GM12878 (cell line): ENCODE measurements around the gene ACKR2. TPM values are rescaled to one million over a fixed set of nuclear protein-coding genes. Genes with fewer than 3 reads are reported as not detected.

ENCODE experiments used
- ATAC-seq: fragments of 200-7000 bp; cut with Tn5 transposase; 3 replicates; pipeline ENCODE4 v1.9.1; 2020; ENCODE audit warnings: mild to moderate bottlenecking, moderate library complexity
- BruUV-seq: library from RNA; stranded (reverse); fragments of 400-500 nt; replicated peaks from 2 replicates; lab custom pipeline; 2021; lab: Mats Ljungman, UMichigan
- CTCF ChIA-PET: fragments of 300-600 bp; sonication (Branson Sonifier 250); formaldehyde crosslinking; extraction: SDS; loops from one replicate; lab custom pipeline; 2021; ENCODE audit warnings: inconsistent platforms; lab: Yijun Ruan, JAX
- POLR2A ChIA-PET: fragments of 350-600 bp; formaldehyde crosslinking; extraction: SDS; loops from one replicate; lab custom pipeline; 2021; ENCODE audit warnings: inconsistent platforms; lab: Charles Lee
- RAD21 ChIA-PET: fragments of 300-600 bp; sonication (Branson Sonifier 250); formaldehyde crosslinking; loops from one replicate; lab custom pipeline; 2023; ENCODE audit warnings: antibody characterized with exemption; ENCODE audit not compliant: unreplicated experiment; lab: Charles Lee
- SMC1A ChIA-PET: fragments of 300-600 bp; sonication (Branson Sonifier 250); formaldehyde crosslinking; loops from one replicate; lab custom pipeline; 2023; ENCODE audit not compliant: unreplicated experiment, uncharacterized antibody; lab: Charles Lee
- DNase-seq: peaks from one replicate; pipeline ENCODE4 v3.0.0-alpha.2; 2011; ENCODE audit warnings: low read depth, low spot score
- FAIRE-seq: peaks from 3 replicates; lab custom pipeline; 2011; peaks lifted over from hg19 to GRCh38; lab: Jason Lieb, UNC
- H2AFZ ChIP-seq: 2 replicates; pipeline ENCODE4 v1.6.0; 2011; ENCODE audit warnings: low read depth, low read length, control low read depth; ENCODE audit not compliant: control insufficient read depth
- H3K27ac ChIP-seq: 2 replicates; pipeline ENCODE4 v1.5.1; 2011; ENCODE audit warnings: control low read depth; ENCODE audit not compliant: control insufficient read depth, insufficient read depth
- H3K27me3 ChIP-seq, 2 experiments: replicated peaks in 1 of 2; 2 replicates each; pipeline versions ENCODE4 v1.6.0 to v1.6.1; 2011; ENCODE audit warnings: low read length in 1 of 2; ENCODE audit not compliant: control insufficient read depth in 2 of 2, insufficient read depth in 2 of 2
- H3K36me3 ChIP-seq, 2 experiments: 2 replicates each; pipeline ENCODE4 v1.5.1; 2011; ENCODE audit warnings: low read length in 1 of 2; ENCODE audit not compliant: control insufficient read depth in 2 of 2, insufficient read depth in 2 of 2
- H3K4me1 ChIP-seq: 2 replicates; pipeline ENCODE4 v1.6.1; 2011; ENCODE audit warnings: mild to moderate bottlenecking, low read length, moderate library complexity, mixed read lengths; ENCODE audit not compliant: control insufficient read depth, insufficient read depth
- H3K4me2 ChIP-seq: 2 replicates; pipeline ENCODE4 v1.6.0; 2011; ENCODE audit warnings: control low read depth; ENCODE audit not compliant: control insufficient read depth, insufficient read depth
- H3K4me3 ChIP-seq: fragments of 200-600 bp; sonication (generic); 2 replicates; pipeline ENCODE4 v1.5.1; 2016
- H3K79me2 ChIP-seq: 2 replicates; pipeline ENCODE4 v1.6.0; 2011; ENCODE audit warnings: low read length; ENCODE audit not compliant: control insufficient read depth, insufficient read depth
- H3K9ac ChIP-seq: 2 replicates; pipeline ENCODE4 v1.8.0; 2011; ENCODE audit warnings: low read length, control low read depth, mixed read lengths; ENCODE audit not compliant: control insufficient read depth, insufficient read depth
- H3K9me3 ChIP-seq: replicated peaks from 3 replicates; pipeline ENCODE4 v1.5.1; 2011; ENCODE audit warnings: mild to moderate bottlenecking, low read length; ENCODE audit not compliant: control insufficient read depth, insufficient read depth
- H4K20me1 ChIP-seq: 2 replicates; pipeline ENCODE4 v1.6.0; 2011; ENCODE audit not compliant: control insufficient read depth, insufficient read depth
- ESRRA ChIP-seq: IDR thresholded peaks from 2 replicates; pipeline ENCODE4 v1.6.1; 2012; ENCODE audit warnings: mild to moderate bottlenecking, low read length, improper control_type of control experiment
- NR2C1 ChIP-seq: fragments of 450-650 bp; IDR thresholded peaks from 2 replicates; pipeline ENCODE4 v1.6.1; 2017; ENCODE audit warnings: antibody characterized with exemption, mild to moderate bottlenecking, moderate library complexity
- POLR2AphosphoS5 ChIP-seq: IDR thresholded peaks from 2 replicates; pipeline ENCODE4 v1.6.1; 2011; ENCODE audit warnings: mild to moderate bottlenecking, low read length, inconsistent platforms
- RELA ChIP-seq: fragments of 450-650 bp; IDR thresholded peaks from 2 replicates; pipeline ENCODE4 v1.8.0; 2014; ENCODE audit warnings: borderline replicate concordance; ENCODE audit not compliant: partially characterized antibody
- SPI1 ChIP-seq: IDR thresholded peaks from 2 replicates; pipeline ENCODE4 v1.6.1; 2011; ENCODE audit warnings: low read depth, mild to moderate bottlenecking, low read length, moderate library complexity, borderline replicate concordance; ENCODE audit not compliant: insufficient read depth
- SUZ12 ChIP-seq: fragments of 200-600 bp; sonication (generic); IDR thresholded peaks from one replicate; pipeline ENCODE4 v1.6.1; 2018; ENCODE audit warnings: antibody characterized with exemption, mild to moderate bottlenecking; ENCODE audit not compliant: unreplicated experiment
- WGBS: methylation state at CpG from one replicate; pipeline ENCODE4 v1.1.6; 2016; ENCODE audit warnings: low lambda C conversion rate; ENCODE audit not compliant: insufficient replicate concordance, insufficient coverage; ENCODE audit errors: missing lambda C conversion rate; 5-methylcytosine and 5-hydroxymethylcytosine counted together
- in situ Hi-C: fragments of 300-500 bp; cut with MboI; formaldehyde crosslinking; loops from 9 replicates; pipeline ENCODE4 v1.14.3; 2018; ENCODE audit warnings: mixed read lengths
- intact Hi-C: fragments of 100-400 bp; cut with micrococcal nuclease; formaldehyde crosslinking; loops from one replicate; pipeline ENCODE4 v1.14.2; 2022; ENCODE audit not compliant: unreplicated experiment
- polyA plus RNA-seq, 11 experiments: library from polyadenylated mRNA; depleted of rRNA in 4 of 11; unstranded in 6 of 11; stranded (reverse) in 5 of 11; fragments of >200 nt; fragmentation: Nextera tagmentation in 4 of 11; fragmentation: Illumina TruSeq in 1 of 11; extraction: Ambion mirVana in 4 of 11; extraction: Trizol in 1 of 11; gene quantifications; 1 replicate in 1 of 11; 2 replicates in 10 of 11; pipeline versions ENCODE4 v1.2.1 to v1.2.3, GENCODE V29; 2011 to 2016; ENCODE audit warnings: inconsistent platforms in 2 of 11, missing spikeins in 2 of 11, low read depth in 1 of 11
- total RNA-seq, 4 experiments: library from RNA; depleted of rRNA in 3 of 4; stranded (reverse); fragments of >200 nt in 3 of 4; fragmentation: Illumina TruSeq in 1 of 4; extraction: Trizol in 1 of 4; gene quantifications; 2 replicates each; pipeline versions ENCODE4 v1.2.1 to v1.2.3, GENCODE V29; 2013 to 2021
- TF ChIP-seq, protein P1 (sequence below): fragments of 450-650 bp; IDR thresholded peaks from 2 replicates; pipeline ENCODE4 v1.6.1; 2016; ENCODE audit warnings: mild to moderate bottlenecking, moderate library complexity, borderline replicate concordance
- TF ChIP-seq, protein P2 (sequence below): fragments of 450-650 bp; conservative IDR thresholded peaks from 2 replicates; pipeline ENCODE4 v1.6.1; 2017; ENCODE audit warnings: mild to moderate bottlenecking, moderate library complexity

ACKR2 gene
- total and polyA plus RNA-seq, 10 of the 15 experiments (the other 5 are each of a cell fraction or from before 2014, with no cell fraction given), result 0.05 to 0.91 (median 0.23) TPM; not detected in 2

DNA sequence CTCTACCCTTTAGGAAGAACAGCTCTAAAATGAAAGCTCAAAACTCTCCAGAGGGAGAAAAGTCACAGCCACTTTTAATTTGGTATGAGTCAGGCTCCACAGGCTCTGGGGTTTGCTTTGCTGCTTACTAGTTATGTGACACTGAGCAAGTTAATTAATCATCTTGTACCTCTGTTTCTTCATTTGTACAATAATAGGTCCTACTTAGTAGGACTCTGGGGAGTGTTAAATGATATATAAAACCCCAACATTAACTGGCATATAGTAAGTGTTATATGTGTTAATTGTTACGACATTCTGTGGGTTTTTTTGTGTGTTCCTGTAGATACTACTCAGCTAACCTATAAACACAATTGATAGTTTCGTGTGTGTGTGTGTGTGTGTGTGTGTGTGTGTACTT is 6.6 kb downstream of the ACKR2 start (continued):
- TF ChIP-seq, protein P1, sequence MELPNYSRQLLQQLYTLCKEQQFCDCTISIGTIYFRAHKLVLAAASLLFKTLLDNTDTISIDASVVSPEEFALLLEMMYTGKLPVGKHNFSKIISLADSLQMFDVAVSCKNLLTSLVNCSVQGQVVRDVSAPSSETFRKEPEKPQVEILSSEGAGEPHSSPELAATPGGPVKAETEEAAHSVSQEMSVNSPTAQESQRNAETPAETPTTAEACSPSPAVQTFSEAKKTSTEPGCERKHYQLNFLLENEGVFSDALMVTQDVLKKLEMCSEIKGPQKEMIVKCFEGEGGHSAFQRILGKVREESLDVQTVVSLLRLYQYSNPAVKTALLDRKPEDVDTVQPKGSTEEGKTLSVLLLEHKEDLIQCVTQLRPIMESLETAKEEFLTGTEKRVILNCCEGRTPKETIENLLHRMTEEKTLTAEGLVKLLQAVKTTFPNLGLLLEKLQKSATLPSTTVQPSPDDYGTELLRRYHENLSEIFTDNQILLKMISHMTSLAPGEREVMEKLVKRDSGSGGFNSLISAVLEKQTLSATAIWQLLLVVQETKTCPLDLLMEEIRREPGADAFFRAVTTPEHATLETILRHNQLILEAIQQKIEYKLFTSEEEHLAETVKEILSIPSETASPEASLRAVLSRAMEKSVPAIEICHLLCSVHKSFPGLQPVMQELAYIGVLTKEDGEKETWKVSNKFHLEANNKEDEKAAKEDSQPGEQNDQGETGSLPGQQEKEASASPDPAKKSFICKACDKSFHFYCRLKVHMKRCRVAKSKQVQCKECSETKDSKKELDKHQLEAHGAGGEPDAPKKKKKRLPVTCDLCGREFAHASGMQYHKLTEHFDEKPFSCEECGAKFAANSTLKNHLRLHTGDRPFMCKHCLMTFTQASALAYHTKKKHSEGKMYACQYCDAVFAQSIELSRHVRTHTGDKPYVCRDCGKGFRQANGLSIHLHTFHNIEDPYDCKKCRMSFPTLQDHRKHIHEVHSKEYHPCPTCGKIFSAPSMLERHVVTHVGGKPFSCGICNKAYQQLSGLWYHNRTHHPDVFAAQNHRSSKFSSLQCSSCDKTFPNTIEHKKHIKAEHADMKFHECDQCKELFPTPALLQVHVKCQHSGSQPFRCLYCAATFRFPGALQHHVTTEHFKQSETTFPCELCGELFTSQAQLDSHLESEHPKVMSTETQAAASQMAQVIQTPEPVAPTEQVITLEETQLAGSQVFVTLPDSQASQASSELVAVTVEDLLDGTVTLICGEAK, result no peak
- TF ChIP-seq, all 136 proteins: peak for 0

DNA sequence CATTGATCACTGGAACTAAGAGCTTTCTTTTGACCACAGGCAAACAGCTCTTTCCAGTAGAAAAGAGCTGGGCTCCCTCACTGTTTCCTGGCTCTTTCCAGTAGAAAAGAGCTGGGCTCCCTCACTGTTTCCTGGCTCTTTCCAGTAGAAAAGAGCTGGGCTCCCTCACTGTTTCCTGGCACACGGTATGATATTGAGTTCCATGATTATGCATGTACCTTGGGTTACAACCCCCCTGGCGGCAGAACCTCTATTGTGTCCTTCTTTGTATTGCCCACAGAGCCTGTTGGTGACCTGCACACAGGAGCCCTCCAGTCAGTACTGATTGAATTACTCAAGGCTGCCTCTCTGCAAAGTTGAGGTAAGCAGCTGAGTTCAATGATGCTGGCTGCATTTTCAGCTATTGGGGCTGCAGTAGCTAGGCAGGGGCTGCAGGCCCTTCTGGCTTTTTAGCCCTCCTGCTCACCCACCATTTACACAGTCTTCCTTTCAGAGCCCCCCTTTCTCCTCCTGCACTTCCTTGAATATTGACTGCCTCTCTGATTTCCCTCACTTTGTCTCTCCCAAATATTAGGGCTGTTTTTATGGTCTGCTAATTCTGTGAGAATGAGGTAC is 10.2 kb downstream of the ACKR2 start:
- Histone ChIP-seq H3K27me3 (0 out of 4 replicates have a peak, but pooled peaks cover 0 to 2% of the 10 kb centered on the region in 2 experiments), H3K9ac (no peak overlapping the region), H4K20me1 (no peaks in the 10 kb centered on the region), H3K36me3 (no peaks in the 10 kb centered on the region), H2AFZ (no peak overlapping the region), H3K9me3 (no peaks in the 10 kb centered on the region), H3K4me1 (no peaks in the 10 kb centered on the region), H3K27ac (no peak overlapping the region), H3K4me2 (no peak overlapping the region), H3K79me2 (no peaks in the 10 kb centered on the region), H3K4me3 (no peak overlapping the region)
- intact Hi-C loops (no loop called here), in situ Hi-C loops (no loop called here)
- CTCF ChIA-PET, result interaction anchor here (0.7 to 3.5 kb wide), 5 partner anchors 13 to 40 kb away, joined by 3 to 16 read pairs (median 3); partner anchors contain the start of gene HIGD1A
- POLR2A ChIA-PET, result no interaction called here
- no peak for FAIRE-seq
- BruUV-seq, result no TSS peak
- ATAC-seq, result peak; percentile 63
- RAD21 ChIA-PET, result no interaction called here
- SMC1A ChIA-PET, result interaction anchor here (0.9 to 2.0 kb wide), 3 partner anchors 10 to 20 kb away, joined by 3 to 6 read pairs (median 3); partner anchors contain the start of gene ACKR2
- DNase-seq, result no peak
- WGBS, result 37% methylated on average over 2 of the region's 2 CpGs
- TF ChIP-seq ESRRA (no peak), RELA (no peak), SPI1 (no peak), NR2C1 (no peak), SUZ12 (no peak), POLR2AphosphoS5 (no peak)
- TF ChIP-seq, protein P1, result no peak
- TF ChIP-seq, protein P2, sequence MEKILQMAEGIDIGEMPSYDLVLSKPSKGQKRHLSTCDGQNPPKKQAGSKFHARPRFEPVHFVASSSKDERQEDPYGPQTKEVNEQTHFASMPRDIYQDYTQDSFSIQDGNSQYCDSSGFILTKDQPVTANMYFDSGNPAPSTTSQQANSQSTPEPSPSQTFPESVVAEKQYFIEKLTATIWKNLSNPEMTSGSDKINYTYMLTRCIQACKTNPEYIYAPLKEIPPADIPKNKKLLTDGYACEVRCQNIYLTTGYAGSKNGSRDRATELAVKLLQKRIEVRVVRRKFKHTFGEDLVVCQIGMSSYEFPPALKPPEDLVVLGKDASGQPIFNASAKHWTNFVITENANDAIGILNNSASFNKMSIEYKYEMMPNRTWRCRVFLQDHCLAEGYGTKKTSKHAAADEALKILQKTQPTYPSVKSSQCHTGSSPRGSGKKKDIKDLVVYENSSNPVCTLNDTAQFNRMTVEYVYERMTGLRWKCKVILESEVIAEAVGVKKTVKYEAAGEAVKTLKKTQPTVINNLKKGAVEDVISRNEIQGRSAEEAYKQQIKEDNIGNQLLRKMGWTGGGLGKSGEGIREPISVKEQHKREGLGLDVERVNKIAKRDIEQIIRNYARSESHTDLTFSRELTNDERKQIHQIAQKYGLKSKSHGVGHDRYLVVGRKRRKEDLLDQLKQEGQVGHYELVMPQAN, result no peak
